D721Med (cell line): Measurements from ENCODE around the gene POU1F1.

Experiments used
- DNase-seq: peaks from one replicate; pipeline ENCODE4 v3.0.0; 2011; ENCODE audit warnings: low spot score; ENCODE audit not compliant: insufficient read length
- FAIRE-seq: peaks from 2 replicates; lab custom pipeline; 2011; peaks lifted over from hg19 to GRCh38; lab: Jason Lieb, UNC
- CTCF ChIP-seq: IDR thresholded peaks from 2 replicates; pipeline ENCODE4 v1.5.1; 2012; ENCODE audit warnings: mild to moderate bottlenecking, control low read depth; ENCODE audit not compliant: insufficient read depth; ENCODE audit errors: missing control alignments

The POU1F1 gene

GRCh38 chr3:87272718-87273341 lies 3.6 kb downstream of the POU1F1 start:
- TF ChIP-seq CTCF: no peak
- no peak for DNase-seq
- FAIRE-seq: no peak

GRCh38 chr3:87270908-87271700 lies 5.3 kb downstream of the POU1F1 start:
- DNase-seq (no peak), FAIRE-seq (no peak)
- no peak for TF ChIP-seq CTCF

GRCh38 chr3:87269723-87270122 lies 6.7 kb downstream of the POU1F1 start:
- TF ChIP-seq CTCF: no peak
- no peak for DNase-seq
- FAIRE-seq: no peak

GRCh38 chr3:87268646-87269211 lies 7.7 kb downstream of the POU1F1 start:
- TF ChIP-seq CTCF: no peak
- DNase-seq (no peak), FAIRE-seq (no peak)

- TF ChIP-seq CTCF: no peak
- no peak for FAIRE-seq
- DNase-seq: no peak
These were observed 8.3 kb downstream of the POU1F1 start for GRCh38 chr3:87267953-87268645.

- TF ChIP-seq CTCF: no peak
- DNase-seq (no peak), FAIRE-seq (no peak)
These were observed 14.5 kb downstream of the POU1F1 start for GRCh38 chr3:87261925-87262324.
